ENCODE data around the gene MXD3.

Gene MXD3

GRCh38 chr5:177333420-177334154 lies 21.9 kb upstream of the MXD3 start:
- H3K4me1 ChIP-seq, result peaks cover 68 to 100% (median 97%) of the 10 kb centered on the region in 10 experiments
- peak overlapping the region; percentile 74 to 98 (median 90) for H3K4me2 ChIP-seq
- H3K27me3 ChIP-seq, result no peaks in the 10 kb centered on the region
- H3K9ac ChIP-seq, result peak overlapping the region in 8 of 11 experiments; percentile 55 to 83 (median 76); a peak in 16 of 22 replicates
- TF ChIP-seq Cebpa-rat (IDR thresholded peaks at IDR 0.05), result peak in 1 of 11 experiments; percentile 21; a peak in 1 of 22 replicates
- H3K9me3 ChIP-seq (replicated peaks in 1 of 11), result no peaks in the 10 kb centered on the region
- peak overlapping the region in 9 of 11 experiments; percentile 2 to 92 (median 83); a peak in 16 of 22 replicates for H3K27ac ChIP-seq
- H3K36me3 ChIP-seq, result peaks cover 45 to 91% (median 71%) of the 10 kb centered on the region in 11 experiments
- peaks cover 10 to 100% (median 64%) of the 10 kb centered on the region in 11 experiments; a peak in 21 of 22 replicates for H4K20me1 ChIP-seq
- H3K4me3 ChIP-seq, result peak overlapping the region in 5 of 10 experiments; percentile 21 to 55 (median 29); a peak in 7 of 20 replicates

DNA sequence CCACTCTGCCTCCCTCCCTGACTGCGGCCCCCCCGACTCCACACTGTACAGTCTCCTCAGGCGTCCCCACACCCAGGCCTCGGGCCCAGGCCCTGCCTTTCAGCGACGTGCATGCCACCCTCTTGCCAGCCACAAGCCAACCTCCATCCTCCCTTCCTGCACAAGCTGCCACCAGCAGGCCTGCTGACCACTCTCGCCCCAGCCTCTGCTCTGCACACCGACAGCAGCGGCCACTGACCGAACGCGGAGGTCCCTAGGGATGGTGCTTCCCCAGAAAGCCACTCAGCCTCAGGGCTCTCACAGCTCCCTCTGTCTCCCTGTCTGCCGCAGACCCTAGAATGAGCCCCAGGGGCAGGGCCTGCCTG lies 21.2 kb upstream of the MXD3 start:
- peak overlapping the region in 6 of 10 experiments; percentile 2 to 55 (median 26); a peak in 10 of 20 replicates for H3K4me3 ChIP-seq
- TF ChIP-seq Cebpa-rat (IDR thresholded peaks at IDR 0.05), result no peak

GRCh38 chr5:177332031-177332895 lies 20.6 kb upstream of the MXD3 start:
- peak overlapping the region in 7 of 10 experiments; percentile 2 to 55 (median 27); a peak in 10 of 20 replicates for H3K4me3 ChIP-seq
- no peak for TF ChIP-seq Cebpa-rat (IDR thresholded peaks at IDR 0.05)
- H3K4me1 ChIP-seq, result peaks cover 75 to 100% (median 97%) of the 10 kb centered on the region in 10 experiments
- no peaks in the 10 kb centered on the region for H3K27me3 ChIP-seq
- H3K9ac ChIP-seq, result peak overlapping the region in 9 of 11 experiments; percentile 52 to 83 (median 75); a peak in 19 of 22 replicates
- peaks cover 0 to 100% (median 50%) of the 10 kb centered on the region in 11 experiments; a peak in 19 of 22 replicates for H4K20me1 ChIP-seq
- H3K4me2 ChIP-seq, result peak overlapping the region; percentile 74 to 98 (median 90)
- H3K9me3 ChIP-seq (replicated peaks in 1 of 11), result no peaks in the 10 kb centered on the region
- peak overlapping the region in 9 of 11 experiments; percentile 44 to 92 (median 83); a peak in 18 of 22 replicates for H3K27ac ChIP-seq
- peaks cover 36 to 78% (median 59%) of the 10 kb centered on the region in 11 experiments for H3K36me3 ChIP-seq

More for the DNA sequence above, 21.2 kb upstream of the MXD3 start:
- H3K36me3 ChIP-seq, result peaks cover 42 to 84% (median 66%) of the 10 kb centered on the region in 11 experiments
- peaks cover 69 to 100% (median 97%) of the 10 kb centered on the region in 10 experiments for H3K4me1 ChIP-seq
- no peaks in the 10 kb centered on the region for H3K9me3 ChIP-seq (replicated peaks in 1 of 11)
- H3K27me3 ChIP-seq, result no peaks in the 10 kb centered on the region
- H4K20me1 ChIP-seq, result peaks cover 3 to 100% (median 57%) of the 10 kb centered on the region in 11 experiments; a peak in 20 of 22 replicates
- peak overlapping the region in 9 of 11 experiments; percentile 52 to 83 (median 75); a peak in 17 of 22 replicates for H3K9ac ChIP-seq
- peak overlapping the region; percentile 74 to 98 (median 90) for H3K4me2 ChIP-seq
- peak overlapping the region in 9 of 11 experiments; percentile 44 to 92 (median 83); a peak in 18 of 22 replicates for H3K27ac ChIP-seq

- H3K9ac ChIP-seq, result peak overlapping the region in 10 of 11 experiments; percentile 14 to 83 (median 74); a peak in 17 of 22 replicates
- no peaks in the 10 kb centered on the region for H3K9me3 ChIP-seq (replicated peaks in 1 of 11)
- H3K27me3 ChIP-seq, result no peaks in the 10 kb centered on the region
- peak in 1 of 11 experiments; percentile 61; a peak in 2 of 22 replicates for TF ChIP-seq Cebpa-rat (IDR thresholded peaks at IDR 0.05)
- peak overlapping the region; percentile 74 to 98 (median 90) for H3K4me2 ChIP-seq
- peak overlapping the region in 9 of 11 experiments; percentile 44 to 92 (median 83); a peak in 18 of 22 replicates for H3K27ac ChIP-seq
- H3K36me3 ChIP-seq, result peaks cover 25 to 70% (median 51%) of the 10 kb centered on the region in 11 experiments; a peak in 21 of 22 replicates
- peaks cover 0 to 95% (median 41%) of the 10 kb centered on the region in 11 experiments; a peak in 19 of 22 replicates for H4K20me1 ChIP-seq
- peaks cover 71 to 95% (median 89%) of the 10 kb centered on the region in 10 experiments for H3K4me1 ChIP-seq
- H3K4me3 ChIP-seq, result peak overlapping the region in 6 of 10 experiments; percentile 2 to 55 (median 28); a peak in 8 of 20 replicates
These were observed 19.5 kb upstream of the MXD3 start for GRCh38 chr5:177330991-177331842.

GRCh38 chr5:177329883-177330282 lies 18.2 kb upstream of the MXD3 start:
- Histone ChIP-seq H3K27ac (peak overlapping the region in 5 of 11 experiments; percentile 83 to 92 (median 85); a peak in 8 of 22 replicates), H3K36me3 (peaks cover 16 to 68% (median 41%) of the 10 kb centered on the region in 11 experiments), H4K20me1 (peaks cover 0 to 93% (median 28%) of the 10 kb centered on the region in 11 experiments; a peak in 19 of 22 replicates), H3K4me1 (peaks cover 61 to 95% (median 86%) of the 10 kb centered on the region in 10 experiments), H3K9me3 (replicated peaks in 1 of 11) (no peaks in the 10 kb centered on the region), H3K27me3 (no peaks in the 10 kb centered on the region), H3K4me2 (peak overlapping the region in 9 of 11 experiments; percentile 81 to 98 (median 91); a peak in 17 of 22 replicates), H3K9ac (peak overlapping the region in 6 of 11 experiments; percentile 73 to 83 (median 78); a peak in 6 of 22 replicates), H3K4me3 (no peak overlapping the region)
- no peak for TF ChIP-seq Cebpa-rat (IDR thresholded peaks at IDR 0.05)

DNA sequence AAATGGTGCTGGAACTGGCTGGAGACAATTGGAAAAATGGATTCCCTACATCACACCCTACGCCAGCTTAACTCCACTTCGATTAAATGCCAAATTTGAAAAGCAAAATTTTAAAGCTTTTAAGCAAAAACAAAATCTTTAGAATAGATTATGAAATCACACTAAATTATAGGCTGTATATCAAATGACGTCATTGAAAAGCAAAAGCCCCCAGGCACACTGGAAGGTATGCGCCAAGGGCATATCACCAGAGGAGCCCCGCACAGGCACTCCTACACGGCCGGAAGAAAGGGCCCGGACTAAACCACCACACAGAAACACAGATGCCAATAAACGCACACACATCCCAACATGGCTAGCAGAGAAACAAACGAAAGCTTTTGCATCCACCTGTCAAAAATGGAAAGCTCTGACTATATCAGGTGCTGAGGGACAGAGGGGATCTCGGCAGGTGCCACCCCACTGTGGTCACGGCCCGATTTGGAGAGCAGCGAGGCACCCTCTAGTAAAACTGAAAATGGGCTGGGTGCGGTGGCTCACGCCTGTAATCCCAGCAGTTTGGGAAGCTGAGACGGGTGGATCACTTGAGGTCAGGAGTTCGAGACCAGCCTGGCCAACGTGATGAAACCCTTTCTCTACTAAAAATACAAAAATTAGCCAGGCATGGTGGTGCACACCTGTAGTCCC lies 17.0 kb upstream of the MXD3 start:
- peaks cover 0 to 91% (median 18%) of the 10 kb centered on the region in 11 experiments; a peak in 15 of 22 replicates for H4K20me1 ChIP-seq
- peak overlapping the region in 3 of 11 experiments; percentile 36 to 43 (median 42); a peak in 5 of 22 replicates for H3K27ac ChIP-seq
- H3K4me2 ChIP-seq, result peak overlapping the region; percentile 51 to 94 (median 77)
- no peak for TF ChIP-seq Cebpa-rat (IDR thresholded peaks at IDR 0.05)
- H3K4me1 ChIP-seq, result peaks cover 56 to 95% (median 86%) of the 10 kb centered on the region in 10 experiments
- peak overlapping the region in 8 of 11 experiments; percentile 10 to 59 (median 42); a peak in 7 of 22 replicates for H3K9ac ChIP-seq
- H3K27me3 ChIP-seq, result no peaks in the 10 kb centered on the region
- H3K36me3 ChIP-seq, result peaks cover 4 to 66% (median 35%) of the 10 kb centered on the region in 11 experiments; a peak in 21 of 22 replicates
- H3K9me3 ChIP-seq (replicated peaks in 1 of 11), result 0 out of 22 replicates have a peak, but pooled peaks cover 0 to 6% (median 0%) of the 10 kb centered on the region in 11 experiments
- no peak overlapping the region for H3K4me3 ChIP-seq
